ENCODE measurements around the gene FBXO44. TPM values are rescaled to one million over a fixed set of nuclear protein-coding genes. Genes with fewer than 3 reads are reported as not detected.

The FBXO44 gene
- total and polyA plus RNA-seq, 10 of the 15 experiments (the other 5 are each of a cell fraction or from before 2014, with no cell fraction given): 0.77 to 22.4 (median 8.2) TPM

GRCh38 chr1:11610629-11611180, 44.0 kb upstream of the FBXO44 start:
- no peak overlapping the region for H3K4me3 ChIP-seq
- no peaks in the 10 kb centered on the region for H3K79me2 ChIP-seq (ENCODE audit: control insufficient read depth, insufficient read depth, low read length)
- no peak overlapping the region for H3K27ac ChIP-seq (ENCODE audit: control insufficient read depth, insufficient read depth)
- no peaks in the 10 kb centered on the region; a peak in 1 of 4 replicates for H3K27me3 ChIP-seq (replicated peaks in 1 of 2; ENCODE audit: control insufficient read depth in 2 of 2, insufficient read depth in 2 of 2, low read length in 1 of 2)
- FAIRE-seq: no peak
- WGBS (ENCODE audit: insufficient coverage, insufficient replicate concordance, low lambda C conversion rate, missing lambda C conversion rate): 37% methylated on average over 6 of the region's 6 CpGs
- no peaks in the 10 kb centered on the region for H3K4me1 ChIP-seq (ENCODE audit: control insufficient read depth, insufficient read depth, low read length)
- no peaks in the 10 kb centered on the region for H3K36me3 ChIP-seq (ENCODE audit: control insufficient read depth in 2 of 2, insufficient read depth in 2 of 2, low read length in 1 of 2)
- DNase-seq (ENCODE audit: low read depth, low spot score): no peak
- H3K9ac ChIP-seq (ENCODE audit: control insufficient read depth, insufficient read depth, low read length): no peak overlapping the region
- CTCF ChIA-PET: no interaction called here
- POLR2A ChIA-PET: no interaction called here
- TF ChIP-seq CHD2 (IDR thresholded peaks at IDR 0.05; ENCODE audit: borderline replicate concordance, low read depth, low read length): no peak
- TF ChIP-seq USF2 (IDR thresholded peaks at IDR 0.05; ENCODE audit: borderline replicate concordance, low read depth, low read length): no peak
- no TSS peak for BruUV-seq (replicated peaks)
- SMC1A ChIA-PET (ENCODE audit: uncharacterized antibody, unreplicated experiment): no interaction called here
- ATAC-seq: no peak
- in situ Hi-C loops (cut with MboI) (no loop called here), intact Hi-C loops (cut with micrococcal nuclease; ENCODE audit: unreplicated experiment) (no loop called here)
- H3K9me3 ChIP-seq (replicated peaks; ENCODE audit: control insufficient read depth, insufficient read depth, low read length): no peaks in the 10 kb centered on the region
- no peak overlapping the region for H2AFZ ChIP-seq (ENCODE audit: control insufficient read depth, low read depth, low read length)
- RAD21 ChIA-PET (ENCODE audit: unreplicated experiment): no interaction called here
- no peaks in the 10 kb centered on the region for H4K20me1 ChIP-seq (ENCODE audit: control insufficient read depth, insufficient read depth)
- H3K4me2 ChIP-seq (ENCODE audit: control insufficient read depth, insufficient read depth): no peak overlapping the region

- Histone ChIP-seq H3K9me3 (replicated peaks; ENCODE audit: control insufficient read depth, insufficient read depth, low read length) (no peaks in the 10 kb centered on the region), H3K79me2 (ENCODE audit: control insufficient read depth, insufficient read depth, low read length) (no peaks in the 10 kb centered on the region), H3K36me3 (ENCODE audit: control insufficient read depth in 2 of 2, insufficient read depth in 2 of 2, low read length in 1 of 2) (no peaks in the 10 kb centered on the region), H3K9ac (ENCODE audit: control insufficient read depth, insufficient read depth, low read length) (no peak overlapping the region), H2AFZ (ENCODE audit: control insufficient read depth, low read depth, low read length) (no peak overlapping the region), H3K27ac (ENCODE audit: control insufficient read depth, insufficient read depth) (no peak overlapping the region), H3K27me3 (replicated peaks in 1 of 2; ENCODE audit: control insufficient read depth in 2 of 2, insufficient read depth in 2 of 2, low read length in 1 of 2) (no peaks in the 10 kb centered on the region; a peak in 1 of 4 replicates), H4K20me1 (ENCODE audit: control insufficient read depth, insufficient read depth) (no peaks in the 10 kb centered on the region), H3K4me2 (ENCODE audit: control insufficient read depth, insufficient read depth) (no peak overlapping the region), H3K4me1 (ENCODE audit: control insufficient read depth, insufficient read depth, low read length) (no peaks in the 10 kb centered on the region), H3K4me3 (no peak overlapping the region)
- no peak for FAIRE-seq
- BruUV-seq (replicated peaks): no TSS peak
- RAD21 ChIA-PET (ENCODE audit: unreplicated experiment): no interaction called here
- in situ Hi-C loops (cut with MboI) (no loop called here), intact Hi-C loops (cut with micrococcal nuclease; ENCODE audit: unreplicated experiment) (no loop called here)
- SMC1A ChIA-PET (ENCODE audit: uncharacterized antibody, unreplicated experiment): no interaction called here
- POLR2A ChIA-PET: no interaction called here
- TF ChIP-seq CHD4 (IDR thresholded peaks at IDR 0.05) (no peak), SIX5 (IDR thresholded peaks at IDR 0.05; ENCODE audit: low read depth, low read length, severe bottlenecking) (no peak), CEBPZ (IDR thresholded peaks at IDR 0.05; ENCODE audit: low read depth, low read length) (no peak), DPF2 (IDR thresholded peaks at IDR 0.05) (no peak), NBN (IDR thresholded peaks at IDR 0.05) (no peak), REST (IDR thresholded peaks at IDR 0.05; ENCODE audit: low read depth, low read length) (no peak)
- DNase-seq (ENCODE audit: low read depth, low spot score): no peak
- no peak for ATAC-seq
- WGBS (ENCODE audit: insufficient coverage, insufficient replicate concordance, low lambda C conversion rate, missing lambda C conversion rate): 5% methylated on average over 7 of the region's 7 CpGs
- CTCF ChIA-PET: no interaction called here
These were observed 42.9 kb upstream of the FBXO44 start for GRCh38 chr1:11611638-11612327.

All from GM12878 (cell line).